NCI-H2196 (cell line): ENCODE results near the gene RALGDS.
A peak's percentile ranks its signal among the peaks of the same experiment; 100 is the strongest.

Experiments used
- DNase-seq: peaks from one replicate; lab custom pipeline; 2025; ENCODE audit not compliant: unreplicated experiment; lab: John Stamatoyannopoulos, UW

The RALGDS gene

GRCh38 chr9:133151601-133152525, 30.8 kb upstream of the RALGDS start:
- no peak for DNase-seq

DNA sequence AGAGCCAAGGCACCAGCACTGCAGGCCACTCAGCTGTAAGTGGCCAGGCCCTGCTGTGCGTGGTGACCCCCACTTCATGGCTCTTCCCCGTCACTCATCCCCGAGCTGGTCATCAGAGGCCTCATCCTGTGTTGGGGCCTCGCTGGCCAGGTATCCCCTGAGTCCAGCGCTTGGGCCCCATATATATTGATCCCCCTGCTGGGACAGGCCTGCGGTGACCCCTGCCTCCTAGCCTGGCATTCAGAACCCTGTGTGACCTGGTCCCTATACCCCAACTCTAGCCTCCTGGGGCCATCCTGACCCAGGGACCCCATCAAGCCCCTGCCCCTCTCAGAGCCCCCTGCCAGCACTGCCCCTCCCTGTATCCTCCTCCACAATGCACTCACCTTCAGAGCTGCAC, 30.0 kb upstream of the RALGDS start:
- DNase-seq: no peak

- peak; percentile 97 for DNase-seq
These were observed 28.3 kb upstream of the RALGDS start for GRCh38 chr9:133149130-133150015.

DNA sequence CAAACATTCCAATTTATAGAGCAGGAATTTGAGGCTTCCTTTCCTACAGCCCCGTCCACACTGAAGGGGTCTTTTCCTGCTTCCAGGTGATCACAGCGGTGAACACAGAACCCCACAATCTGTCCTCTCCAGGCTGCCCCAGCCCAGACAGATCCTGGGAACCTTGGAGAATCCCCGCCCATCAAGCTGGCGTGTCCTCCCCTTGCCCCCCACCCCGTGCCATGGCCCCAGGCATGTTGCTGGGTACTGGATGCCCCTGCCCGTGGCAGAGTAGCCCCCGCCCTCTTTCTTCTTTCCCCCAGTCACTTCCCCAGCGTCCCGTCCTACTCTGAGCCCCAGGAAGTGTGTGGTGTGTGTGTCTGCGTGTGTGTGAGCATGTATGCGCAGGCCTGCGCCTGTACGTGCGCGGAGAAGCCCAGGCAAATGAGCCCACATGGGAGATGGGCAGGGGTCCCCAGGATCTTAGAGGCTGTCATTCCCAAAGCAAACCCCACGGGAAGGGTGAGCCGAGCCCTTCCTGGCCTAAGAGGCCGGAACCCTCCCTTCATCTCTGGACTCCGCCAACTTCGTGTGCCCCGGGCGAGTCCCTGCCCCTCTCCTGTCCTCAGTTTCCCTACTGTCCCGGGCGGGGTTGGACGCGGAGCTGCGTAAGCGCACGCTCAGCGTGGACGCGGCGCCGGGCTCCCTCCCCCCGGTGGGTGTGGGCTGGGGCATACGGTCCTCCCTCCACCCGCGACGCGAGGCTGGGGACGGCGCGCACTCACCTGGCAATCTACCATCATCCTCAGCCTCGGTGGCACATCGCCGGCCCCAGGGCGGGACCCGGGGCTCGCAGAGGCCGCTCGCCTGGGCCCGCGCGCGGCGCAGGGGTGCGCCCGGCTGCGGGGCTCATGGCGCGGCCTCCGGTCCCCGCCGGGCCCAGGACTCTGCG, 27.4 kb upstream of the RALGDS start:
- no peak for DNase-seq

DNA sequence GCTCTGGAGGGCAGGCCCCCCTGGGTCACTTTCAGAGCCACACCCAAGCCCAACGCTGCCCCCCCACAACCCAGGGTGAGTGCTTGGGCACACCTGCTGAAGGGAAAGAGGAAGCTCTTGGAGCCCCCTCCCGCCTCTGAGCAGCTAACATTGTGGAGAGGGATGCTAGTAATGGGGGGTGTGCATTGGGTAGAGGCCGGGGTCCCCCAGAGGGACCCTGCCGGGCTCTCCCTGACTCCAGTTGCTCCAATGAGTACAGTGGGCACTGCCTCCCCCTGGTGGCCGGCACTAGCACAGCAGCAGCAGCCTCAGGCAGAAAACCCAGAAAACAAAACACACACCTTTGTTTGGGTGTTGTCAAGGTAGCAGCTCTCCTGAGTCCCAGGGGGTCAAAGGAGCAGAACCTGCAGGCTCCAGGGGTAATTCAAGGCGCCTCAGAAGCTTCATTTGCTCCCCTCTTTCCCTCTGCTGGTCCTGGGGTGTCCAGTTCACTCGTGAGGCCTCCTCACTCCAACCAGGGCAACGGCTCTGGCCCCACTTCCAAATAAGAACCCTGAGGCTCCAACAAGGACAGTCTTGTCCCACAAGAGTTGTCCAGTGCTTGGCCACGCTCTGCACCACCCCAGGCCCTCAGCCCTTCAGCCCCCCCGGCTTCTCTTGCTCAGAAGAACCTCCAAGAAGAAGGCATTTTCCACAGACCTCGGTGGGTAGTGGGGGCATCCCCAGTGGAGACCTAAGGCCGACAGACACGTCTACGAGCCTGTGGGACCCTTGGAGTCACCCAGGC, 26.6 kb upstream of the RALGDS start:
- DNase-seq: peak; percentile 81

- DNase-seq: no peak
These were observed 25.8 kb upstream of the RALGDS start for GRCh38 chr9:133146746-133147411.

DNA sequence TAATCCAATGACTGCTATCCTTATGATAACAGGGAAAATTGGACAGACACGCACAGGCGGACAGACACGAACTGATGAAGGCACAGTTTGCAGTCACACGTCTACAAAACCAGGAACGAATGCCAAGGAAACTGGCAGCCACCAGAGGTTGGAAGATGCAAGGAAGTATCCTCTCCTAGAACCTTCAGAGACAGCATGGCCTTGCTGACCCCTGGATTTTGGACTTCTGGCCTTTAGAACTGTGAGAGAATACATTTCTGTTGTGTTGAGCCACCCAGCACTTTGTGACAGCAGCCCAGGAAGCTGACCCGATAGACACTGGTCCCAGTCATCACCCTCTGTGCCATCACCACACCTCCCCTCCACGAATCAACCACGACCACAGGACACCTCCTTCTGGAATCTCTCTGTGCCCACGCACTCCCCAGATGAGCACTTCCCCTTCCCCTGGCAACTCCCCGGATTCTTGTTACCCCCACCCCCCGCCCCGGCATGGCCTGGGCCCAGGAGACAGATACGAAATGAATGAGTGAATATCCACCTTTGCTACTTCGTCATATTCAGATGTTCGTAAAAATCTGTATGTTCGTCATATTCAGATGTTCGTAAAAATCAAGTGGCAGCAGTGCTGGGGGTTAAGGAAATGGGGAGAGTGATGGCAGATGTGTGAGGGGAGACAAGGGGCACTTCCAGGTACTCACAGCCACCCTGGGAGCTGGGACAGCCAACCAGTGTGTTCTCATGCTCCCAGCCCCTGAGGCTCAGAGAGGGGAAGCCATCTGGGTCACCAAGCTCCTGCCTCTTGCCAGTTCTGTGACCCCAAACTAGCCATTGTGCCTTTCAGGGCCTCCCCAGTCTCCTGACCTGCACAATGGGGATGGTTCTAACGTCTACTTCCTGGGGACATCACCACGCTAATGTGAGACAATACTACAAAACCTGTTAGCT, 24.1 kb upstream of the RALGDS start:
- no peak for DNase-seq

DNA sequence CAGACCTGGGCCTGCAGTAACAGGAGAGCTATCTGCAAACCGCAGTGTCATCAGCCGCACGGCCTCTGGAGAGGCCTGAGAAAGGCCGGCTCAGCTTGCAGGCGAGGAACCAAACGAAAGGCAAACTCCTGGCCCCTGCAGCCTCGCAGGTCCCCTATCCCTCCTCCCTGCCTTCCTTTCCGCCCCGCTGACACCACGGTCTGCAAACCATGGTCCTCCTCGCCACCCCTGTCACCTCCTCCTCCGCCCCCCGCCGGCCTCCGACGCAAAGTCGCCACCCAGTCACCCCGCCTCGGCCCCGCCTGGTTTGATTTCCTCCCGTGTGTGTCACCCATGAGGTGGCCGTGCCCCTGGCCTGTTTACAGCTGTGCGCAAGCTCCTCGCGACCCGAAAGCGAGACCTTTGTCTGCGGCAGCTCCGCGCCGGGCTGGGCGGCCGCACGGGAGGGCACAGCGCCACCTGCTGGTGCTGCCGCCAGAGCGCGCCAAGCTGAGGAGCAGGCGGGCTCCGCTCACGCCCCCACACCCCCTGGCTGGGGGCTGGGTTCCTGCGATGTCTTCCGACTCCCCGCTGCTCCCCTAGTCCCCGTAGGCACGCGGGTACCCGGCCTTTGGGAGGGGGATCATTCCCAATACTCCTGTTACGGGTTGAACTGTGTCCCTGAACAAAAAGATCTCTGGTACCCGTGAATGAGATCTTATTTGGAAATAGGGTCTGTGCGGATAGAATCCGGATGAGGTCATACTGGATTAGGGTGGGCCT, 23.3 kb upstream of the RALGDS start:
- peak; percentile 83 for DNase-seq

DNA sequence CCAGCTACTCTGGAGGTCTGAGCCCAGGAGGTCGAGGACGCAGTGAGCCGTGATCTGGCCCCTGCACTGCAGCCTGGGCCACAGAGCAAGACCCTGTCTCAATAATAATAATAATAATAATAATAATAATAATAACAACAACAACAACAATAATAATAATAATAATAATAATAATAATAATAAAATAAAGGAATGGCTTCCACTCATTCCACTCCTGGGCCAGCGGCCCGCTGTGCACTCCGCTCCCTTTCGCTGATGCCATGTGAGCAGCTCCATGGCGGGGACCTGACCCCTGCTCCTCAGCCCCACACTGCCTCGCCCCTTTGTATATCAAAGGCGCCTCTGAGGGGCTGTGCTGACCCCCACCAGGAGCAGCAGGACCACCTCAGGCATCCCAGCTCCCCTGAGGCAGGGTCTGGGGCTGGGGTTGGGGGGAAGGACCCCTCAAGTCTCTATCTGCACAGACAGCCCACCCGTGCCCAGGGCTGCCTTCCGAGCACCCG, 22.6 kb upstream of the RALGDS start:
- DNase-seq: no peak

DNA sequence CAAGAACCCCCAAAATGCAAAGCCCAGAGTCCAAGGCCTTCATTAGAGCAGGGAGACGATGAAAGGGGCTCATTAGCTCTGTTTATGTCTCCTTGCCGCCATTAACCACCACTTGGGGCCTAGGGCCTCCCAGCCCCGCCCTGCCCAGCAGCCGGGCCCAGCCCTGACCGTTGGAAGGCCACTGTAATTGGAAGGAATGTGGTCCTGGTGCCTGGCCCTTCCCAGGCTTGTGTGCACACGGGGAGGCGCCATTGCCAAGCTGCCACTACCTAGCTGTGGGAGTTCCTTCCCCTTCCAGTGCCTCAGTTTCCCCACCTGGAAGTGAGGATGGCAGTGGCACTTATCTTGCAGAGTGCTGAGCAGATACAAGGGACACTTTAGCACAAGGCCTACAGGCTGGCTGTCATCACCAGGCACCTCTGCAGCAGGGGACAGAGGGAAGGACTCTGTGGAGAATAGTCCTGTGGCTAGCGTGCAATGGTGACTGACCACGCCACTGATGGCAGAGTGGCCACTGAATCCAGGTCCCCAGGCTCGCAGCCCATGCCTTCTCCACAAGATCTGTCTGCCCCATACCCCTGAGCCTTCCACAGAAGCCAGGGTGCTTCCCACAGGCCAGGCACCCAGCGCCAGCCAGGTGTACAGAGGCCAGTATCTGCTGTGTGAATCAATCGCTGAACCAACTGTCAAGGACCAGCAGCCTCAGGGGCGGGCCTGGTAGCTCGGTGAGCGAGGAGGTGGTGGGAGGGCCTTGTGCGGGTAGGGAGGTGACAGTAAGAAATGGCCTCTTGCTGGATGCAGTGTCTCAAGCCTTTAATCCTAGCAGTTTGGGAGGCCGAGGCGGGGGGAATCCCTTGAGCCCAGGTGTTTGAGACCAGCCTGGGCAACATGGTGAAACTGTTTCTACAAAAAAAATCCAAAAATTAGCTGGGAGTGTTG, 21.9 kb upstream of the RALGDS start:
- DNase-seq: no peak

GRCh38 chr9:133141833-133142595, 21.0 kb upstream of the RALGDS start:
- DNase-seq: peak; percentile 54

DNA sequence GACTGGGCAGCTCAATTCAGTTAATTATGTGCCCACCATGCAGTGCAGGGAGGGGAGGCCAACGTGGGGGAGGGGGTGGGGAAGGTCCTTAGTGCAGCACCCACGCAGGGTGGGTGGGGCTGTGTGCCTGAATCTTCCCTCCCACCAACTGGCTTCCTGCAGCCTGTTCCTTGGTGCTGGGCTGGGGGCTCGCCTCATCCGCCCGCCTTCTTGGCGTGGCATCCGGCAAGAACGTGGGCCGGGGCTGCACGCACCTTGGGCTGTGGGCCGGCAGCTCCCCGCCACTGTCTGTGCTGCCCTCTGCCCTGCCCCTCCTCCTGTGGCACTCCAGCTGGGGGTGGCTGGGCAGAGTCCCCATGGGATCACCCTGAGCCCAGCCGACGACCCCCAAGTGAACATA, 19.6 kb upstream of the RALGDS start:
- no peak for DNase-seq

GRCh38 chr9:133140174-133140505, 19.1 kb upstream of the RALGDS start:
- DNase-seq: no peak

DNA sequence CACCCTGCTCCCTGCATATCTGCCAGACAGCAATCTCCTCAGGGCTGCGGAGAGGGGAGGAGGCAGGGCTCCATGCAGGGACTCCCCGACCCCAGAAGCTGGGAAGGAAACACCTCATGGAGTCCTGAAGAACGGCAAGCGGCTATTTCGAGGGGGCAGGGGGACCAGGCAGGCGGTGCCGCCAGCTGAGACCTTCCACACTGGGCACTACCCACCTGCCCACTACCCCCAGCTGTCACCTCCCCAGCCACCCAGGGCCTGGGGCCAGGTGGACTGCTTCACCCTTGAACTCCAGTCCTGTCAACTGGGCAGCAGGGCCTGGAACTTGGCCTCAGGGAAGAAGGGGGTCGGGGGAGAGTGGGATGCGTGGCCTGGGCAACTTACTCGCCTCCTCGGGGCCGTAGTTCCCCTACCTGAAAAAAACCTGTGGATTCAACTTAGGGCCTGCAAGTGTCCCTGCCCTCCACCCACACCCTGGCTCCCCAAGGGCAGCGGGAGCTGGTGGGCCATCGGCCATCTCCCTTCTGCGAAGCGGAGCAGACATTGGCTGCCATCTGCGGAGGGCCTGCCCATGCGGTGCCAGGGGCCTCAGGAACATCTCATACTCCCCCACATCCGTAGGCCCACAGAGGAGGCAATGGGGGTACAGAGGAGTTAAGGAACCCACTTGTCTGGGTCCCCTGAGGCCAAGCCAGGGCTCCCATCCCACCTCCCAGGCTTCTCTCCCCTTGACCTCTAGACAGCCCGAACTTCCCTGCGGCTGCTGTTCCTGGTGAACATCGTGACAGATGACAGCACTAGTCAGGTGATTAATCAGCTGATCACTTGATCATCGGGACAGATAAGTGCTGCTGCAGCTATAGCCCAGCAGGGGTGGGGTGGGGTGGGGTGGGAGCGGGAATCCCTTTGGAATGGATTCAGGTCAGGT, 18.5 kb upstream of the RALGDS start:
- DNase-seq: no peak
